H1 (cell line): ENCODE data around the gene MRPS16. TPM values are rescaled to one million over a fixed set of nuclear protein-coding genes. Genes with fewer than 3 reads are reported as not detected.

Experiments used
- BRCA1 ChIP-seq: IDR thresholded peaks from 2 replicates; pipeline ENCODE4 v1.6.1; 2012; ENCODE audit warnings: low read depth, low read length, improper control_type of control experiment
- CHD2 ChIP-seq: IDR thresholded peaks from 2 replicates; pipeline ENCODE4 v1.6.1; 2012; ENCODE audit warnings: low read length, improper control_type of control experiment
- GABPA ChIP-seq: IDR thresholded peaks from 2 replicates; pipeline ENCODE4 v1.6.1; 2011; ENCODE audit warnings: mild to moderate bottlenecking, low read length, moderate library complexity, borderline replicate concordance; ENCODE audit not compliant: insufficient read depth
- GTF2F1 ChIP-seq: IDR thresholded peaks from 2 replicates; pipeline ENCODE4 v1.6.1; 2012; ENCODE audit warnings: low read depth, low read length, improper control_type of control experiment, borderline replicate concordance
- POU5F1 ChIP-seq: IDR thresholded peaks from 2 replicates; pipeline ENCODE4 v1.6.1; 2011; ENCODE audit warnings: low read depth, mild to moderate bottlenecking, low read length, moderate library complexity
- polyA plus RNA-seq, 7 experiments: library from polyadenylated mRNA; depleted of rRNA in 3 of 7; stranded (reverse) in 5 of 7; unstranded in 2 of 7; fragments of >200 nt in 5 of 7; fragments of 200-250 nt in 2 of 7; gene quantifications; 1 replicate in 5 of 7; 2 replicates in 1 of 7; 4 replicates in 1 of 7; pipeline versions ENCODE4 v1.2.1 to v1.2.3, GENCODE V29; 2011 to 2013; ENCODE audit warnings: missing spikeins in 2 of 7, mixed read lengths in 2 of 7
- total RNA-seq: library from RNA; stranded (reverse); fragmentation: NEBNext Ultra II Directional; extraction: Animal tissue kit (Norgen Biotek cat#: 25700); gene quantifications from 2 replicates; pipeline ENCODE4 v1.2.1, GENCODE V29; 2021

Gene MRPS16
- total and polyA plus RNA-seq, 2 of the 8 experiments (the other 6 are each of a cell fraction or from before 2014, with no cell fraction given) = 125 to 203 TPM

DNA sequence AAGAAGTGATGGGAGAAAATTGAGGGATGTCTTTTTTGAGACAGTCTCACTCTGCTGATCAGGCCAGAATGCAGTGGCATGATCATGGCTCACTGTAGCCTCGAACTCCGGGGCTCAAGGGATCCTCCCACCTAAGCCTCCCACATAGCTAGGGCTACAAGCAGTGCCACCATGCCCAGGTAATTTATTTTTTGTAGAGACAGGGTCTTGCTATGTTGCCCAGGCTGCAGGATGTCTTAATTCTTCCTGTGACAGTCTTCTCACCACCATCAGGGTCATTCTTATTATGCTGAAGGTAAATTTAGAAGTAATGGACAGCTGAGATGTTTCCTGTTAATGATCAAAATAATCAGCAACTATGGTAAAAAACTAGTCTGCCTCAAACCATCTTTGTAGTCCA, 12.5 kb downstream of the MRPS16 start (continued):
- no peak for TF ChIP-seq CHD2
- no peak for TF ChIP-seq BRCA1
- TF ChIP-seq GABPA = no peak
- no peak for TF ChIP-seq POU5F1
- no peak for TF ChIP-seq GTF2F1
